Caki2 (cell line): ENCODE data around the gene TIMP2. TPM values are rescaled to one million over a fixed set of nuclear protein-coding genes. Genes with fewer than 3 reads are reported as not detected.

Experiments
- DNase-seq: peaks from one replicate; pipeline ENCODE4 v3.0.0-alpha.2; 2015; ENCODE audit warnings: low read depth
- in situ Hi-C: cut with HindIII; loops from 2 replicates; pipeline ENCODE4 v1.10.0; 2016; ENCODE audit warnings: low sequenced_read_pairs, low pct_unique_long_range_greater_than_20kb, mixed read lengths
- total RNA-seq: library from RNA; depleted of rRNA; stranded (reverse); fragments of >200 nt; shearing (Covaris generic); gene quantifications from 2 replicates; pipeline ENCODE4 v1.2.3, GENCODE V29; 2014; ENCODE audit warnings: low replicate concordance

Gene TIMP2
- total RNA-seq, 1 experiment from 2014 or later, result 77.2 TPM

GRCh38 chr17:78838574-78839005 is 86.6 kb downstream of the TIMP2 start:
- in situ Hi-C loops, result loop anchor here (25.0 kb wide), 1 partner anchor 251 kb away; the partner anchor contains the start of gene DNAH17
- DNase-seq, result no peak

GRCh38 chr17:78836420-78837021 is 88.7 kb downstream of the TIMP2 start:
- no peak for DNase-seq
- in situ Hi-C loops, result loop anchor here (25.0 kb wide), 1 partner anchor 249 kb away; the partner anchor contains the start of gene DNAH17

- in situ Hi-C loops, result loop anchor here (25.0 kb wide), 1 partner anchor 247 kb away; the partner anchor contains the start of gene DNAH17
- no peak for DNase-seq
Observed at GRCh38 chr17:78834571-78834970, 90.6 kb downstream of the TIMP2 start.

GRCh38 chr17:78832541-78832810 is 92.7 kb downstream of the TIMP2 start:
- in situ Hi-C loops, result loop anchor here (25.0 kb wide), 1 partner anchor 245 kb away; the partner anchor contains the start of gene DNAH17
- DNase-seq, result no peak

- in situ Hi-C loops, result loop anchor here (25.0 kb wide), 1 partner anchor 245 kb away; the partner anchor contains the start of gene DNAH17
- no peak for DNase-seq
Observed at GRCh38 chr17:78831688-78832540, 93.3 kb downstream of the TIMP2 start.

GRCh38 chr17:78829477-78829876 is 95.7 kb downstream of the TIMP2 start:
- DNase-seq, result no peak
- in situ Hi-C loops, result loop anchor here (25.0 kb wide), 1 partner anchor 242 kb away; the partner anchor contains the start of gene DNAH17

- in situ Hi-C loops, result loop anchor here (25.0 kb wide), 1 partner anchor 241 kb away; the partner anchor contains the start of gene DNAH17
- peak; percentile 28 for DNase-seq
Observed at GRCh38 chr17:78828470-78829185, 96.6 kb downstream of the TIMP2 start.

- in situ Hi-C loops, result loop anchor here (25.0 kb wide), 1 partner anchor 240 kb away; the partner anchor contains the start of gene DNAH17
- DNase-seq, result no peak
Observed at GRCh38 chr17:78826836-78827509, 98.2 kb downstream of the TIMP2 start.

- DNase-seq, result no peak
- in situ Hi-C loops, result loop anchor here (25.0 kb wide), 1 partner anchor 239 kb away; the partner anchor contains the start of gene DNAH17
Observed at GRCh38 chr17:78826421-78826820, 98.8 kb downstream of the TIMP2 start.

GRCh38 chr17:78825696-78826095 is 99.5 kb downstream of the TIMP2 start:
- in situ Hi-C loops, result loop anchor here (25.0 kb wide), 1 partner anchor 238 kb away; the partner anchor contains the start of gene DNAH17
- no peak for DNase-seq

GRCh38 chr17:78824240-78824639 is 100.9 kb downstream of the TIMP2 start:
- in situ Hi-C loops, result no loop called here

GRCh38 chr17:78823282-78824046 is 101.7 kb downstream of the TIMP2 start:
- no peak for DNase-seq

More at GRCh38 chr17:78824240-78824639, 100.9 kb downstream of the TIMP2 start:
- no peak for DNase-seq

GRCh38 chr17:78822552-78822951 is 102.6 kb downstream of the TIMP2 start:
- in situ Hi-C loops, result no loop called here
- DNase-seq, result no peak

More at GRCh38 chr17:78823282-78824046, 101.7 kb downstream of the TIMP2 start:
- in situ Hi-C loops, result no loop called here

- in situ Hi-C loops, result no loop called here
- DNase-seq, result no peak
Observed at GRCh38 chr17:78821961-78822360, 103.2 kb downstream of the TIMP2 start.

- no peak for DNase-seq
- in situ Hi-C loops, result no loop called here
Observed at GRCh38 chr17:78820841-78821240, 104.3 kb downstream of the TIMP2 start.

- no peak for DNase-seq
- in situ Hi-C loops, result no loop called here
Observed at GRCh38 chr17:78819806-78820792, 105.1 kb downstream of the TIMP2 start.
